DND-41 (cell line): ENCODE measurements around the gene FBL.

Source experiments
- ATAC-seq: fragments of 200-7000 bp; cut with Tn5 transposase; 3 replicates; pipeline ENCODE4 v1.9.1; 2021; ENCODE audit warnings: low read depth; ENCODE audit not compliant: insufficient read depth
- DNase-seq: peaks from one replicate; pipeline ENCODE4 v3.0.0-alpha.2; 2020
- H2AFZ ChIP-seq: 2 replicates; pipeline ENCODE4 v1.6.0; 2012; ENCODE audit warnings: low read depth, low read length
- H3K27ac ChIP-seq: 2 replicates; pipeline ENCODE4 v1.5.1; 2012; ENCODE audit warnings: low read length, inconsistent platforms
- H3K27me3 ChIP-seq: fragments of 200-600 bp; sonication (generic); 2 replicates; pipeline ENCODE4 v1.6.0; 2012; ENCODE audit warnings: low read length, mild to moderate bottlenecking, inconsistent platforms; ENCODE audit not compliant: insufficient read depth, poor library complexity
- H3K36me3 ChIP-seq: 2 replicates; pipeline ENCODE4 v1.5.1; 2012; ENCODE audit warnings: low read length, inconsistent platforms; ENCODE audit not compliant: insufficient read depth
- H3K4me1 ChIP-seq: 2 replicates; pipeline ENCODE4 v1.5.1; 2012; ENCODE audit warnings: mild to moderate bottlenecking, low read length; ENCODE audit not compliant: insufficient read depth
- H3K4me2 ChIP-seq: 2 replicates; pipeline ENCODE4 v1.6.0; 2012; ENCODE audit warnings: mild to moderate bottlenecking, moderate library complexity, low read length, inconsistent platforms; ENCODE audit not compliant: insufficient read depth
- H3K4me3 ChIP-seq, 2 experiments: fragments of 200-600 bp in 1 of 2; shearing (Covaris generic) in 1 of 2; 2 replicates each; pipeline ENCODE4 v1.5.1; 2012 to 2016; ENCODE audit warnings: inconsistent platforms in 2 of 2, low read length in 2 of 2, mild to moderate bottlenecking in 2 of 2, low read depth in 1 of 2, moderate library complexity in 1 of 2
- H3K79me2 ChIP-seq: 2 replicates; pipeline ENCODE4 v1.6.0; 2012; ENCODE audit warnings: low read length, inconsistent platforms; ENCODE audit not compliant: insufficient read depth
- H3K9ac ChIP-seq: 2 replicates; pipeline ENCODE4 v1.6.0; 2012; ENCODE audit warnings: low read depth, mild to moderate bottlenecking, inconsistent platforms, low read length, moderate library complexity
- H3K9me3 ChIP-seq: 2 replicates; pipeline ENCODE4 v1.5.1; 2012; ENCODE audit warnings: low read length, moderate library complexity, mild to moderate bottlenecking, inconsistent platforms; ENCODE audit not compliant: insufficient read depth, severe bottlenecking
- H4K20me1 ChIP-seq: 2 replicates; pipeline ENCODE4 v1.6.0; 2012; ENCODE audit warnings: low read length; ENCODE audit not compliant: insufficient read depth
- EZH2 ChIP-seq: IDR thresholded peaks from 3 replicates; pipeline ENCODE4 v1.6.1; 2012; ENCODE audit warnings: borderline replicate concordance, low read depth, mild to moderate bottlenecking, moderate library complexity, low read length, inconsistent platforms; ENCODE audit not compliant: severe bottlenecking
- TF ChIP-seq, protein P1 (sequence below): IDR thresholded peaks from 2 replicates; pipeline ENCODE4 v1.5.1; 2012; ENCODE audit warnings: borderline replicate concordance, low read length, moderate library complexity, mild to moderate bottlenecking; ENCODE audit not compliant: poor library complexity, severe bottlenecking; ENCODE audit errors: extremely low read depth

Gene FBL

GRCh38 chr19:39871886-39872866 lies 26.0 kb upstream of the FBL start:
- Histone ChIP-seq H2AFZ (no peak overlapping the region), H3K79me2 (no peaks in the 10 kb centered on the region), H3K27me3 (no peaks in the 10 kb centered on the region), H3K4me1 (no peaks in the 10 kb centered on the region), H3K9ac (no peak overlapping the region), H4K20me1 (no peaks in the 10 kb centered on the region), H3K27ac (no peak overlapping the region), H3K4me3 (no peak overlapping the region), H3K4me2 (no peak overlapping the region), H3K36me3 (no peaks in the 10 kb centered on the region), H3K9me3 (no peaks in the 10 kb centered on the region)
- TF ChIP-seq, protein P1, sequence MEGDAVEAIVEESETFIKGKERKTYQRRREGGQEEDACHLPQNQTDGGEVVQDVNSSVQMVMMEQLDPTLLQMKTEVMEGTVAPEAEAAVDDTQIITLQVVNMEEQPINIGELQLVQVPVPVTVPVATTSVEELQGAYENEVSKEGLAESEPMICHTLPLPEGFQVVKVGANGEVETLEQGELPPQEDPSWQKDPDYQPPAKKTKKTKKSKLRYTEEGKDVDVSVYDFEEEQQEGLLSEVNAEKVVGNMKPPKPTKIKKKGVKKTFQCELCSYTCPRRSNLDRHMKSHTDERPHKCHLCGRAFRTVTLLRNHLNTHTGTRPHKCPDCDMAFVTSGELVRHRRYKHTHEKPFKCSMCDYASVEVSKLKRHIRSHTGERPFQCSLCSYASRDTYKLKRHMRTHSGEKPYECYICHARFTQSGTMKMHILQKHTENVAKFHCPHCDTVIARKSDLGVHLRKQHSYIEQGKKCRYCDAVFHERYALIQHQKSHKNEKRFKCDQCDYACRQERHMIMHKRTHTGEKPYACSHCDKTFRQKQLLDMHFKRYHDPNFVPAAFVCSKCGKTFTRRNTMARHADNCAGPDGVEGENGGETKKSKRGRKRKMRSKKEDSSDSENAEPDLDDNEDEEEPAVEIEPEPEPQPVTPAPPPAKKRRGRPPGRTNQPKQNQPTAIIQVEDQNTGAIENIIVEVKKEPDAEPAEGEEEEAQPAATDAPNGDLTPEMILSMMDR = no peak
- TF ChIP-seq EZH2 = no peak
- no peak for DNase-seq
- no peak for ATAC-seq

GRCh38 chr19:39871362-39871761 lies 25.2 kb upstream of the FBL start:
- no peak overlapping the region for H3K4me2 ChIP-seq
- no peak overlapping the region for H2AFZ ChIP-seq
- no peak overlapping the region for H3K27ac ChIP-seq
- no peak overlapping the region for H3K9ac ChIP-seq
- H3K4me3 ChIP-seq = no peak overlapping the region
- H3K4me1 ChIP-seq = no peaks in the 10 kb centered on the region
- H4K20me1 ChIP-seq = no peaks in the 10 kb centered on the region
- H3K9me3 ChIP-seq = no peaks in the 10 kb centered on the region
- DNase-seq = no peak
- no peaks in the 10 kb centered on the region for H3K27me3 ChIP-seq
- no peaks in the 10 kb centered on the region for H3K36me3 ChIP-seq
- ATAC-seq = no peak
- H3K79me2 ChIP-seq = no peaks in the 10 kb centered on the region
- TF ChIP-seq, protein P1 = no peak
- no peak for TF ChIP-seq EZH2

DNA sequence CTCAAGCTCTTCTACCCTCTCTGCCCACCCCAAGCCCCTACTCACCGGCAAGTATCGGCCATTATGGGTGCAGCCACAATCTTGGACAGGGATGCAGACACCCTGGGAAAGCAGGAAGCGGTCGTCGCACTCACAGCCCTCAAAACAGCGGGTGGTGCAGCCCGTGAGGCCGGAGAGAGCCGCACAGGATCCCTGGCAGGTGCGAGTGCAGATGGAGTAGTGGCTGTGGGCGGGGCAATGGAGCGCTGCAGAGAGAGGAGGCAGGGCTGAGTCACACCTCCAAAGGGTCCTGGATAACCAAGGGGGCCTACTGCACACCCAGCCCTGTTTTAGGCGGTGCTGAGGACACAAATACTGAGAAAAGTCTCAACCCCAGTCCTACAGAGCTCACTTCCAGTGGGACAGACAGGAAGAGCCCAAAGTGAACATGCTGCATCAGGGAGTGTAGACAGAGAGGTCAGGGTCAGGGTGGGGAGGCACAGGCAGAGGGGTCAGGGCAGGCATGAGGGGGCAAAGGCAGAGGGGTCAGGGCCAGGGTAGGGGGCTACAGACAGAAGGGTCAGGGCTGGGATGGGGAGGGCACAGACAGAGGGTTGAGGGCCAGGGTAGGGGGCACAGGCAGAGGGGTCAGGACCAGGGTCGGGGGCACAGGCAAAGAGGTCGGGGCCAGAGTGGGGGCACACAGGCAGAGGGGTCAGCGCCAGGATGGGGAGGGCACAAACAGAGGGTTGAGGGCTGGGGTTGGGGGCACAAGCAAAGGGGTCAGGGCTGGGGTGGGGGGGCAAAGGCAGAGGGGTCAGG lies 24.2 kb upstream of the FBL start:
- ATAC-seq (no peak), DNase-seq (no peak)
- Histone ChIP-seq H3K4me1 (no peaks in the 10 kb centered on the region), H3K4me2 (no peak overlapping the region), H3K79me2 (no peaks in the 10 kb centered on the region), H2AFZ (no peak overlapping the region), H3K9ac (no peak overlapping the region), H3K27me3 (no peaks in the 10 kb centered on the region), H3K36me3 (no peaks in the 10 kb centered on the region), H3K4me3 (no peak overlapping the region), H4K20me1 (no peaks in the 10 kb centered on the region), H3K27ac (no peak overlapping the region), H3K9me3 (no peaks in the 10 kb centered on the region)
- no peak for TF ChIP-seq EZH2
- TF ChIP-seq, protein P1 = no peak
